Measurements from ENCODE around the gene FRYL.
"Not testable (repeated sequence)": the region's sequence is repeated elsewhere in the genome, so short reads cannot be mapped to it uniquely, and the experiment has no call there.

The FRYL gene

DNA sequence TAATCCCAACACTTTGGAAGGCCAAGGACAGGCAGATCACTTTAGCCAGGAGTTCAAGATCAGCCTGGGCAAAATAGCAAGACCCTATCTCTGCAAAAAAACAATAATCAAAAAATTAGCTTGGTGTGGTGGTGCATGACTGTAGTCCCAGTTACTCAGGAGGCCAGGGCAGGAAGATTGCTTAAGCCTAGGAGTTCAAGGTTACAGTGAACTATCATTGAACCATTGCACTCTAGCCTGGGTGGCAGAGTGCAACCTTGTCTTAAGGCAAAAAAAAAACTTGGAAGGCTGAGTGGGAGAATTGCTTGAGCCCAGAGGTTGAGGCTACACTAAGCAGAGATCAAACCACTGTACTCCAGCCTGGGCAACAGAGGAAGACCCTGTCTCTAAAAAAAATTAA is 5.2 kb upstream of the FRYL start:
- no peak for DNase-seq

- DNase-seq: no peak
Measured at GRCh38 chr4:48781968-48782367, 1.9 kb upstream of the FRYL start.

DNA sequence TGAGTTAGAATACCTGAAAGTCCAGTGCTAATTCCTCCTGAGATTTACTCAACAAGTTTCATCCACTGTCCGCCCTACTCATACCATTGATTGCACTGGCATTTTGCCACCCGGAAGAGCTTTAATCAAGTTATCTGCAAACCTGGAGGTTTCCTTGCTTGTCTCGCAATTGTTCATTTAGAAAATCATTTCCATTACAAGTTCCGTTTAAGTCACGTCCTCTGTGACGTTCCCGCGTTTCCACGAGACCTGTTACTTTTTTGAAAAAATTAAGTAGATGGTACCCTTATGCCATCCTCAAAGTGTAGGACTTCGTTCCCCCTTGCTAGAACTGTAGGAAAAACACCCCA is 761 bp upstream of the FRYL start:
- DNase-seq: peak; percentile 57

GRCh38 chr4:48779095-48779997 is 733 bp downstream of the FRYL start:
- no peak for DNase-seq

DNA sequence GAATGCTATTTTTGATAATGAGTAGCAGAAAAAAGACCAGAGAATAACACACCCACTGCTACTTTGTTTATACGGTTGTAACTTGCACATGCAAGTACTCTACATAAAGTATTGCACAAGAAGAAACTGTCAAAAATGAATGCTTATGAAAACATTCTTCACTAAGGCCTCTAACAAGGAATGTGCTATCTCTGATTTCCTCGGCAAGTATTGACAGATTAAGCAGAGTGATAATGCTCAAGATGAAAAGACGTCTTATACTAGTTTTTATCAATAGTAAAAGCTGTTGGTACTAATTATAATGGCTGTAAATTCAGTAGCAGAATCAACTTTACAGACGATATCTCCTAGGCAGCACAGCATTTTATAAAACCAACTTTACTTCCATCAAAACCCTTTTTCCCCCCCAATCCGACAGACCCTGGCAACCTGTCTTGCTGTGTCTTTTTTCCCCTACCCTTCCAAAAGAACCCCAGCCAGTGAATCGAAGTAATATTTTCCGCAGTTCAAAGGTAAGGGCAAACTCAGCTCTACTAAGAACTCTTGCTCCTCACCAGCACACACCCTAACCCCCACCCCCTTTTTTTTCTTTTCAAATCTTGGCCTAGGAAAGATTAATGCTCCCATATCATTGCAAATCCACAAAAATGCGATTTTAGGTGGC is 1.5 kb downstream of the FRYL start:
- DNase-seq: no peak

GRCh38 chr4:48777739-48778138 is 2.3 kb downstream of the FRYL start:
- no peak for DNase-seq

DNA sequence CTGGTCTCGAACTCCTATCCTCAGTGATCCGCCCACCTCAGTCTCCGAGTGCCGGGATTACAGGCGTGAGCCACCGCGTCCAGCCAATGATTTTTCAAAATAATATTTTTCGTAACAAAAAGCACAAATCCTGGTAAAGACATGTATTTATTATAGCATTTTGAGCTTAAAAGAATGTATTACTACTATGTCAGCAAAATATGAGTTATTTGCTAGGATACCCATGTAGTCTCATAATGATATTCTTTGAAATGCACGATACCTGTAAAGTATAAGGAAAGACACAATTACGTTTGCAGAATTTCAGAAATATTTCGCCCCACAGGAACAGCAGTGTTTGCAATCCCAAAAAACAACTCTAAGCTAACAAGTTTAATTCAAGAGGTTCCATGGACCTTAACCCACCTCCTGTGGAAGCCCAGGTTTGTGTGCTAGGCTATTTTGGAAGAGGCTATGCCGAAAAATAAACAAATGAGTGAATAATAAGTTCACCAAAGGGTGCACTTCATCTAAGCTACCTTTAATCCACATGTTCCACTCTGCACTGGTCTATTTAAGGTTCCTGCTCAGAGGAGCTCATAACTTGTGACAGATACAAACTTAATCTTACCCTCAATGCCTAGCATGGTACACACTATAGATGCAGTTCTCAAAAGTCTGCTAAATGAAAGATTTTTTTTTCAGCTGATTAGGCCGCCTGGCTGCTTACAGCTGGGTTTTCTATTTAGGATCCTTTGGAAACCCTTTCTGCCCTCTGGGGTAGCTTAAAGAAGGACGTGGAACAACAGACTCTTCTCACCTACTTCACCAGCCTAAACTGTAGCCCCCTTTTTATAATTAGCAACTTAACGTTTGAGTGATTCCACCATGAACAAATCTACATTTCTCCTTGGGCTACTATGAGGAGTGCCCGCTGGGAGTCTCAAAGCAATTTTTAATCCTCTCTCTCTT is 5.0 kb downstream of the FRYL start:
- DNase-seq: no peak

DNA sequence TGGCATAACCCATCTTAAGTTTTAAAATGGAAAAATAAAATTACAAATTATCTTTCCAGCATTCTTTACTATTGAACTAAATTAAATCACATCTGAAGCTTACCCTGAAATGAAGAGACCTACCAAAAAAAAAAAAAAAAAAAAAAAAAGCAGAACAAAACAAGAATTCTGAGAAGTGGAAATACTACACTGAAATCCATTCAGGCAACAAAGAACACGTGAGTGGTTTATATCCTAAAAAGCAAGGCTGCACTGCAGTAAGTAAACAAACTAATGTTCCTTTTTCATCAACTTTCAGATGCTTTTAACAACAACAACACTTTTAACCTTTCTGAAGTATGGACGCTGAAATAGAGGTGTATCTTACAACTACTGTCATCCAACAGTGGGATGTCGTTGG is 7.5 kb downstream of the FRYL start:
- DNase-seq: no peak

DNA sequence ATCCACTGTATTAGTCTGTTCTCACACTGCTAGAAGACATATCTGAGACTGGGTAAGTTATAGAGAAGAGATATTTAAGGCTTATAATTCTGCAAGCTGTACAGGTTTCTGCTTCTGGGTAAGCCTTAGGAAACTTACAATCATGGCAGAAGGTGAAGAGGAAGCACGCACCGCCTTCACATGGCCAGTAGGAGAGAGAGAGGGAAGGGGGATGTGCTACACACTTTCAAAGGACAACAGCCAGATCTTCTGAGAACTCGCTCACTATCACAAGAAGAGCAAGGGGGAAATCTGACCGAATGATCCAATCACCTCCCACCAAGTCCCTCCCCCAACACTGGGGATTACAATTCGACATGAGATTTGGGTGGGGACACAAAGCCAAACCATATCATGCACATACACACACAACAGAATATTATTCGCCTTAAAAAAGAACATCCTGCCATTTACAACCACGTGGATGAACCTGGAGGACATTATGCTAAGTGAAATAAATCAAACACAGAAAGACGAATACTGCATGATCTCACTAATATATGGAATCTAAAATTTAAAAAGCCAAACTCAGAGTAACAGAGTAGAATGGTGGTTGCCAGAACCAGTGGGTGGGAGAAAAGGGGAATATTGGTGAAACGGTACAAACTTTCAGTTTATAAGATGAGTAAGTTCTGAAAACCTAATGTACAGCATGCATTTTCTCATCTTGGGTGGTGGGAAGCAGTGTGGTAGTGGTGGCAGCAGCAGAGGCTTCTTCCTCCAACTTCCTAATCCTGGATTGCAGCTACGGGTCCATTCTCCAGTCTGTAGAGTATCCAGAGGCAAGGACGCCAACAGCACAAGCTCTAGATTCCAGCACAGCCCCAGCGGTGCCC is 12.8 kb downstream of the FRYL start:
- DNase-seq: no peak

GRCh38 chr4:48766131-48766792 is 13.8 kb downstream of the FRYL start:
- DNase-seq: no peak

- no peak for DNase-seq
Measured at GRCh38 chr4:48762408-48762807, 17.7 kb downstream of the FRYL start.

DNA sequence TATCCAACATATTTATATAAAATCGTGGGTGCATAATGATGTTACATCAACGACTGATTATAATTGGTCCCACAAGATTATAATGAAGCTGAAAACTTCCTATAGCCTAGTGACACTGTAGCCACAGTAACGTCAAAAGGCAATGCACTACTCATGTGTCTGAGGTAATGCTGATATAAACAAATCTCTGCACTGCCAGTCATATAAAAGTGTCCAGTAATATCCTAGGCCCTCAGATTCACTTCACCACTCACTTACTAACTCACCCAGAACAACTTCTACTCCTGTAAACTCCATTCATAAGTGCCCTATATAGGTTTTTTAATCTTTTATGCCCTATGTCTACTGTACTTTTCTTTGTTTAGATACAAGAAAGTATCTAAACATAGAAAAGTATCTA is 18.8 kb downstream of the FRYL start:
- no peak for DNase-seq

GRCh38 chr4:48758703-48759102 is 21.4 kb downstream of the FRYL start:
- DNase-seq: not testable (repeated sequence)

GRCh38 chr4:48756689-48757220 is 23.3 kb downstream of the FRYL start:
- no peak for DNase-seq

- no peak for DNase-seq
Measured at GRCh38 chr4:48755281-48755680, 24.8 kb downstream of the FRYL start.

- no peak for DNase-seq
Measured at GRCh38 chr4:48753159-48753558, 26.9 kb downstream of the FRYL start.

GRCh38 chr4:48752726-48753125 is 27.4 kb downstream of the FRYL start:
- no peak for DNase-seq

DNA sequence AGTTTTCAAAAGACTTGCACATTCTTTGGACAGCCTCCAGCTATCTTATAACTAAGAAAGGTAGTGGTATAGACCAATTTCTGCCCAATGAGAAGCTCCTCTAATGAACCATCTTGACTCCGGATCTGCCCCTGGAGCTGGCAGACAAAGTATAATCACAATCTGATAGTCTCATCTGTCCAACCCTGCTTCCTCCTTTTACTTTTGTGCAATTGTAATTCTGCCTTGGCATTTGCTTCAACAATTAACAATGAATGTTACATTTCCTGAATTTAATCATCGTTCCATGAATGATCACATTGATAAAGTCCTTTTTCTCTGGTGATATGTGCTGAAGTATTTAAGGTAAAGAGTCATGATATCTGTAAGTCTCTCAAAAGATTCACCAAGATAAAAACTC is 27.8 kb downstream of the FRYL start:
- no peak for DNase-seq

DNA sequence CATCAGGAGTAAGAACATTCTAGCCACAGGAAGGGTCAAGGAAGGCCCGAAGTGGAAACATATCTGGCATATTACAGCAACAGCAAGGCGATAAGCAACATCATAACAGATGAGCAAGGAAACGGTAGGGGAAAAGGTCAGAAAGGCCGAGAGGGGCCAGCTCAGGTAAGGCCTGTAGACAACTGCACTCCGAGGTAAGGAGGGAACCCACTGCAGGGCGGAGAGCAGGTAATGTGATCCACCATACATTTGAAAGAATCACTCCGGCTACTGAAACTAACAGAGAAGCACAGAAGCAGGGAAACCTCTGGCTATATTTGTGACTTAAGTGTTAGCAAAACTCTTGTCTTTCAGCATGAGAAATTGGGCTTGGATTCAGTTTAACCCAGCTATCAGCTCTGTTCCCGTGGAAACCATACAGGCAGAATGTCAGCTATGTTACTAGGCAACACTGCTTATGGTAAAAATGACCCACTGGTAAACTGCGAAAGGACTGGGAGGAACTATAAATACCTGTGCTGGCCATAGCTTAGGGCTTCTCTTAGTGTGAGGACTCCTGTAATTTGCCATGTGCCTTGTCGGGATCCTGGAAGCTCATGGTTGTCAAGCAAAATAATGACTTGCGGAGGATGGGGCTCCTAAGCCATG is 31.0 kb downstream of the FRYL start:
- DNase-seq: no peak

DNA sequence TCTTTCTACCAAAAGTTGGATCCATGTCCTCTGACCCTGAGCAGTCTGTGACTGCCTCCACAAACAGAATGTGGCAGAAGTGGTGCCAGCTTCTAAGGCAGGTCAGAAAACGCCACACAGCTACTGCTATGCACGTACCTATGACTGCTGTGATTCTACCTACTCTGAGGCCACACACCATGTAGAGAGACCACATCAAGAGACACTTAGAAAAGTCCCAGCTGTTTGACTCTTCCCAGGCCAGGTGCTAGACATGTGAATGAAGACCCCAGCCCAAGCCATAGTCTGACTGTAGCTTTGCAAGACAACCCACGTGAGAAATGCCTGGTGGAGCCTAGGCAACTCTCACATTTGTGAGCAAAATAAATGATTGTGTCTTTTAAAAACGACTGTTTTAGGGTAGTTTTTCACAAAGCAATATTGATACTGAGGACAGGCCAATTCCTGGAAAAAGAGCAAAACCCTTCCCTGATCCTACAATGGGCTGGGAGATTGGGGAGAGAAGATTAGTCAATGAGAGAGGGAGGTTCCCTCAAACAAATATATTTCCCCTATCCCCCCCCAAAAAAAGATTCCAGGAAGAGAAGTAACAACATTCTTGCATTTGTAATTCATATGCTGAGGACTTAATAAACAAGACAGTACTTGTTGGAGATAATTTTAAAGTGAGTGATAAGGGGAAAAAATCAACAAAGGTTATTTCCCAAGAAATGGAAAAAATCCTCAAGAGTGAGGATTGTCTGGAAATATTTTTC is 33.3 kb downstream of the FRYL start:
- DNase-seq: no peak
